ENCODE measurements around the gene MAPRE3.

Gene MAPRE3

DNA sequence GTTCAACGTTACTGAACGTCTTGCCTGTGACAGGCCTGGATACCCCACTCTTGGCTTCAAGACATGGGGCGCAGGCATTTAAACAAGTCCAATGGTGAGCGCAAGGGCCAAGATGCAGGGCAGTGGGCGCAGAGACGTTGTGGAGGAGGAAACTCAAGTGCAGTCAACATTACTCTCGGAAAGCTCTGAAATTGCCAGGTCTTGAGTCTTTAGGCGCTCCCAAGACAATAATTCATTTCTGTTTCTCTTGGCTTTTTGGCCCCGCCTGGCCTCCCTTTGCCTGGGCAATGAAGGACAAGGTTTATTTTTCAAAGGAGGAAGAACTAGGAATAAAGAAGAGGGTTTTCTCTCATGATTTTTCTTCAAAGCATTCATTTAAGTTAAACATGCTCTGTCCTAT, 49.0 kb downstream of the MAPRE3 start:
- DNase-seq: no peak

DNA sequence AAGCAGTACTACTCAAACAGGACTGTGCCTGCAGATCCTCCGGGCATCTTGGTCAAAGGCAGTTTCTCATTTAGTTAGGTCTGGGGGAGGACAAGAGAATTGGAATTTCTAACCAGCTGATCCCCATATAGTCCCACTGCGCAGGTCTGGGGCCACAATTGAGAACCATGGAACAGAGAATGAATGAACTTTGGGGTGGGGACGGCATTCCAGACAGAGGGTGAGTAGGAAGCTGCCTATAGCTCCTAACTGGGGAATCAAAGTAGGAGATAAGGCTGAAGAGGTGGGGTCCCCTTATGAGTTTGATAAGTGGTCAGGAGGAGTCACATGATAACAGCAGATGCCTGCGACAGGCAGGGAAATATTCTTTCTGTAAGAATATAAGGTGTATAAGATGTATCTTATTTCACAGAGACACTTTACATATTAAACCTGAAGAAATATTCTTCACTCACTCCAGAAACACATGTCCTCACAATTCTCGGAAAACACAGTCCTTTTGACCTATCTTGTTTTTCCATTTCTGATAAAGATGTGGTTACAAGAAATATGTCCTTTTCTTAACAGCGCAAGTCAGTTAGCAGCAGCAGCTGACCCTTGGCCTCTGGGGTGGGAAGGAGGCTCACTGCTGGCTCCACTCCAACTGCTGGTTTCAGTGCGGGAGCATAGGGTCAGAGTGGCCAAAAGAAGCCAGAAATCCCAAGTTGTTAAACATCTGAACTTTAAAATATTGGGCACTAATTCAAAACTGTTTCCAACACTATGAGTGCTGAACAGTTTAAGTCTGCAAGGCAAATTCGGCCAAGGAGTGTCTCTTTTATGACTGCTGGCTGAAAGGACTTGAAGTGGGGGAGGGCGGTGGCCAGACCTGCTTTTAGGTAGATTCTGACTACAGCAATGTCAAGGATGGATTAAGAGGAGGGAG, 49.8 kb downstream of the MAPRE3 start:
- DNase-seq: peak; percentile 68

DNA sequence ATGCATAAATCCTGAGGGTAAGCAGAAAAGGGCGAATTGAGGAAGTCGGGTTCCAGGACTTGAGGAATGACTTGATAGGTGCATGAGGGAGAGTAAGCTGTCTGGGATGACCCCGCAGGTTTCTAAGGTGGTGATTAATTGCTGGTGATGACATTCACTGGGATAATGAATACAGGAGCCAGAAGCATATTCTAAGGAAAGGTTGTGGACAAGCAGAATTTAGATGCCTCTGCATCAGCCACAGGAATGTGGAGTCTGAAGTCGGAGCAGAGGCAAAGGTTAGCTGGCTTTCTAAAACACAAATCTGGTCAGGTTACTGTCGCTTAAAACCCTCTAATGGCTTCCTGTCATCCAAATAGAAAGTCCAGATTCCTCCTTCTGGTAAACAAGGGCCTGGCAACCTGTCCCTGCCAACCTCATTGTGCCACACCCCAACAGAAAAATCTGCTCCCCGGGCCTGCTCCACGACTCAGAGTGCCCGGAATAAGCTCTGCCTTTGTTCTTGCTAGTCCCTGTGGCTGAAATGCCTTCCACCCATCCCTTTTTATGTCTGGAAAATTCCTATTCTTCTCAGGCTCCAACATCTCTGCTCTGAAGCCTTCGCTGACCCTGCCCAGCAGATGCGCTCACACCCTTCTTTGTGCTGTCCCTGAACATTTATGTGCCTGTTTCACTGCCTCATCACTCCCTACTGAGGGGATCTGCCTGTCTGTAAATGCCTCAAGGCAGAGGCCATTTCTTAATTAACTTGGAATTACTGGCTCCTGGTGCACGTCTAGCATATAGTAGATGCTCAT, 51.0 kb downstream of the MAPRE3 start:
- peak; percentile 96 for DNase-seq

DNA sequence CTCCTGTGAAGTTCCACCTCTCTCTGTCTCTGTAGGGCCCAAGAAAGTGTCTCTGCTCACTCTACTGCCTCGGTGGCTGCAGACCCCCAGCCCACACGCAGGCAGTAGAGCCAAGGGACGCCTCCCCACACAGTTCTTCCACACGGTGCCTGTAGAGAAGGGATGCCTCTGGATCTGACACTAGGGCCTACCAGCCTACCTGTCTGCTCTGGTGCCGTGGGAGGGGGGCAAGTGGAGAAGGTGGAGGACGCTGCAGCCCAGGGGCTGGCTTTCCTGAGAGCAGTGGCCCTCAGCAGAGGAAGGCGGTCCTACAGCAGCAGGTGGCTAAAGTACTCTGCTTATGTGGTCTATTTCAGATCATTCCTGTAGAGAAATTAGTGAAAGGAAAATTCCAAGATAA, 53.3 kb downstream of the MAPRE3 start:
- DNase-seq: no peak

DNA sequence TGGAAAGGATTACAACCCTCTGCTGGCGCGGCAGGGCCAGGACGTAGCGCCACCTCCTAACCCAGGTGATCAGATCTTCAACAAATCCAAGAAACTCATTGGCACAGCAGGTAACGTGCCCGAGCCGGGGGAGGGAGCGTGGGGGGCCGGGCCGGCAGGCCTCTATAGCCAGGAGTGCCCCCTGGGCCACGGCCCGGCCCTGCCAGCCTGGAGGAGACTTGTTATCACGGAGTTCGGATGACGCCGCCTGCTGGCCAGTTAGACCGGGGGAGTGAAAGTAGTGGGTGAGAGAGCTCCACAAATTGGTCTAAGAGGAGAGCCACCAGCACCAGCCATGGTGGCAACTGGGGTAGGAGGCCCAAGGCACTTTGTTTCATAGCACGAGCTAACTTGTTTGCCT, 53.8 kb downstream of the MAPRE3 start:
- peak; percentile 77 for DNase-seq

DNA sequence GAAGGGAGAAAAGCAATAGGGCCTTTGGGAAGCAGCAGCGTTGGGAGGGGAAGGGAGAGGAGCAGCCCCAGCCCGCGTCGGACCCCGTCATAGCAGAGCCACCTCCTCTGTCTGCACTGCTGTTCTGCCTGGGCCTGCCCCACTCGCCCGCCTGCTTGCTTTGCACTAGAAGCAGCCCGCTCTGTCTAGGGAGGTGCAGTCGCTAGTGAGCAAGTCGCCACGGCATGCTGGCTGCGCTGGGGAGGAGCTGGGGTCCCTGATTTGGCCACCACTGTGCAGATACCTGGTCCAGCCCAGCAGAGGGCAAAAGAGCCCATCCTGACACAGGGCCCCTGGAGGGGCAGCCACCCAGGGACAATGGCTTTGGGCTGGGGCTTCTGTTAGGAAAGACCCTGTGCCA, 54.4 kb downstream of the MAPRE3 start:
- DNase-seq: no peak

DNA sequence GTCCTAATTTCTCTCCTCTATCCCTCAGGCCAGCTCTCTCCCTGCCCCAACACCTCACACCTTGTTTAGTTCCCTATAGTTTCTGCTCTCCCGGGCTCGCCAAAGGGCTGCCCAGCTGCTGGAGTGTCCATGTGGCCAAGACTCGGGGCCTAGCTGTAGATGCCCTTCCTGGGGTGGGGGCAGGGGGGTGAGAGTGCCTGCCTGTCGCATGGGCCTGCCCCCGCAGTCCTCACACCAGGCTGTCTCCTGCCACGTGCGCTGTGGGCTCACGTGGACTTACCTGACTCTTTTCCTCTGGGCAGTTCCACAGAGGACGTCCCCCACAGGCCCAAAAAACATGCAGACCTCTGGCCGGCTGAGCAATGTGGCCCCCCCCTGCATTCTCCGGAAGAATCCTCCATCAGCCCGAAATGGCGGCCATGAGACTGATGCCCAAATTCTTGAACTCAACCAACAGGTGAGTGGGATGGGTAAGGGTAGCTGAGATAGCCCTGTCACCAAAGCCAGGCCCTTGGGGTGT, 54.9 kb downstream of the MAPRE3 start:
- DNase-seq: no peak

GRCh38 chr2:27025861-27026851, 55.7 kb downstream of the MAPRE3 start:
- DNase-seq: no peak

DNA sequence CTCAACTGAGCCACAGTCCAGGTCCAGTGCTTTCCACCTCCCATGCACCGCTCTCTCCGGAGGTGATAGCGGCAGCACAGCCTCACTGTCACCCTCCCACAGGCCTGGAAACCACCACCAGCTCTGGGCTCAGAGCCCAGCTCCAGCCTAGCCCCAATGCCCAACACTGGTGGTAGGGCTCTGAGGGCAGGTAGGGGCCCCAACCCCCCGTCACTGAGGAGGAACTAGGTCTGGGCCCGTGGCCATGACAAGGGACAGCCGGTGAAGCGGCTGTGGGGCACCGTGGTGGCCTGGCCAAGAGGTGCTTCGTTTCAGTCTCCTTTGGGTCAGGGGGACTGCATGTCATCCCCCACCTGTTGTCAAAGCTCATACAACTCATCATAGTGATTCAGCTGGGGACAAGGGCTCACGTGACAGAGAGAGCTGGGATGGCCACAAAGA, 56.8 kb downstream of the MAPRE3 start:
- DNase-seq: no peak

DNA sequence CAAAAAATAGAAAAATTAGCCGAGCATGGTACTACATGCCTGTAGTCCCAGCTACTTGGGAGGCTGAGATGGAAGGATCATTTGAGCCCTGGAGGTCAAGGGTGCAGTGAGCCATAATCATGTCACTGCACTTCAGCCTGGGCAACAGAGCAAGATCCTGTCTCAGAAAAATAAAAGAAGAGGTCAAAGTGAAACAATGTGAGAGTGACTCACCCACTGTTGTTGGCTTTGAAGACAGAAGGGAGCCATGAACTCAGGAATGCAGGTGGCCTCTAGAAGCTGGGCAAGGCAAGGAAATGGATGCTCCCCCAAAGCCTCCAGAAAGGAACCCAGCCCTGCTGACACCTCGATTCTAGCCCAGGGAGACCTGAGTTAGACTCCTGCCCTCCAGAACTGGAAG, 58.6 kb downstream of the MAPRE3 start:
- no peak for DNase-seq

DNA sequence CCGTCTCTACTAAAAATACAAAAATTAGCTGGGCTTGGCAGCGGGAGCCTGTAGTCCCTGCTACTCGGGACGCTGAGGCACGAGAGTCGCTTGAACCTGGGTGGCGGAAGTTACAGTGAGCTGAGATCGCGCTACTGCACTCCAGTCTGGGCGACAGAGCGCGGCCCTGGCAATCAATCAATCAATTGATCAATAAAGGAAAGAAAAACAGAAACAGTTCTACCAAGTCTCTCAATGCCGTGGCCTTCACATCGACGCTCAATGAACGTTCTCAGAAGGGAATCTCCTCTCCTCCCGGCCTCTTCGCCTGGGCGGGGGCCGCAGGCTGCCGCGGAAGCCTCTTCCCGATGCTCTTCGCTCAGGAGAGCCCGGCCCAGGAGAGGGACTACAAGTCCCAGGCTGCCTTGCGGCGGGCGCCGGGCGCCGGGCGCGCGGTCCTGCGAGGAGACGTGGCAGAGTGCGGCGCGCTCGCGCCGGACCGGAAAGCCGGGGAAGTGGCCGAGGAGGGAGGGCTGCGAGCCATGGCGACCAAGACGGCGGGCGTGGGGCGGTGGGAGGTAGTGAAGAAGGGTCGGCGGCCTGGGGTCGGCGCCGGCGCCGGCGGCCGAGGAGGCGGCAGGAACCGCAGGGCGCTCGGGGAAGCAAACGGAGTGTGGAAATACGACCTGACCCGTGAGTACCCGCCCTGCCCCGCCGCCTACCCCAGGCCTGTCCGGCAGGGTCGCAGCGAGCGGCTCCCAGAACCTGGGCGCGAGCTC, 62.2 kb downstream of the MAPRE3 start, which contains the start of gene TMEM214:
Gene TMEM214 (plus strand): TSS at position 471 of the 758 bp plus-strand sequence. CDS start 51 bp downstream, at position 522.
- DNase-seq: peak; percentile 94

GRCh38 chr2:27033253-27033852, 62.9 kb downstream of the MAPRE3 start:
- DNase-seq: no peak

GRCh38 chr2:27038012-27038411, 67.6 kb downstream of the MAPRE3 start:
- no peak for DNase-seq

DNA sequence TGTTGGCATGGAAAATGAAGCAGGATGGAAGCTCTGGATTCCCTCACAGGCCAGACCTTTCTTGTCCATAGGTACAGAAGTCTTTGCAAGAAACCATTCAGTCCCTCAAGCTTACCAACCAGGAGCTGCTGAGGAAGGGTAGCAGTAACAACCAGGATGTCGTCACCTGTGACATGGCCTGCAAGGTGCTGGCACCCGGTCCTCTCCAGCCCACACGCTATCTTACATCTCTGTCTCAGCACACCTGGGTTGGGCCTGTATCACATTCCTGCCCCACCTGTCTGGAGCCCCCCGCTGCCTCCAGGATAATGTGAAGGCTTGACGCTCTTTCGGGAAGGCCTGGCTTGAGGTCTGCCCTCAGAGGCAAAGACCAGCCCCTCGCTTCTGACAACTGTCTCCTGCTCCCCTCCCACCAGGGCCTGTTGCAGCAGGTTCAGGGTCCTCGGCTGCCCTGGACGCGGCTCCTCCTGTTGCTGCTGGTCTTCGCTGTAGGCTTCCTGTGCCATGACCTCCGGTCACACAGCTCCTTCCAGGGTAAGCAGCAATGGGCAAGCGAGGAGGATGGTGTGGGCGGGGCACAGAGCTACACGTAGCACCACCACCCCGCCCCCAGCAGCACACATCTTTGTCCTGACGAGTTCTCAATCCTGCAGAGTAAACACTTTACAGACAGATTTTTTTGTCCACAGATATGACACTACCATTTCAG, 68.3 kb downstream of the MAPRE3 start:
- DNase-seq: no peak

DNA sequence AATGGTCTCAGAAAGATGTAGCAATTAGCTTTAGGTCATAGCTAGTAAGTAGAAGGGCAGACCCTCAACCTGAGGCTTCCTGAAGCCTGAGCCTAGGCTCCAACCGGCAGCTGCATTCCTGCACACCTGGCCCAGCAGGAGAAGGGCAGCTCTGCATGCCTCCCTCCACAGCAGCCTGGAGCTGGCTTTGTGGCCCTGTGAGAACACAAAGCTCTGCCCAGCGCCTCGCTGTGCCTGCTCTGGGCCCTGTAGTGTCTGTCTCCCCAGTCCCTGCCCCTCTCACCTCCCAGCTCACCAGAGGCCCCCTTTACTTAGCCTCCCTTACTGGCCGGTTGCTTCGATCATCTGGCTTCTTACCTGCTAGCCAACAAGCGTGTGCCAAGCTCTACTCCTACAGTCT, 69.0 kb downstream of the MAPRE3 start:
- no peak for DNase-seq

DNA sequence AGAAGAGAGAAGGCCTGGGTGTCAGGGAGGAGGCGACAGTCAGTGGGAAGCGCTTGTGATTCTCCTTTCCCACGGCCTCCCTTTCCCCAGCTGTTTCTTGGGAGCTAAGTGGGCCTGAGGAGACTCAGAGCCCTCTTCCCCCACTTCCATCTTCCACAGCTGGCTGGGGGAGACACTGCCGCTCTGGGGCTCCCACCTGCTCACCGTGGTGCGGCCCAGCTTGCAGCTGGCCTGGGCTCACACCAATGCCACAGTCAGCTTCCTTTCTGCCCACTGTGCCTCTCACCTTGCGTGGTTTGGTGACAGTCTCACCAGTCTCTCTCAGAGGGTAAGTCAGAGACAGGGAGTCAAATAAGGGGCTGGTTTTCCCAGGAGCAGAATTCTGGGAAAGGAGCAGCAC, 69.4 kb downstream of the MAPRE3 start:
- no peak for DNase-seq

DNA sequence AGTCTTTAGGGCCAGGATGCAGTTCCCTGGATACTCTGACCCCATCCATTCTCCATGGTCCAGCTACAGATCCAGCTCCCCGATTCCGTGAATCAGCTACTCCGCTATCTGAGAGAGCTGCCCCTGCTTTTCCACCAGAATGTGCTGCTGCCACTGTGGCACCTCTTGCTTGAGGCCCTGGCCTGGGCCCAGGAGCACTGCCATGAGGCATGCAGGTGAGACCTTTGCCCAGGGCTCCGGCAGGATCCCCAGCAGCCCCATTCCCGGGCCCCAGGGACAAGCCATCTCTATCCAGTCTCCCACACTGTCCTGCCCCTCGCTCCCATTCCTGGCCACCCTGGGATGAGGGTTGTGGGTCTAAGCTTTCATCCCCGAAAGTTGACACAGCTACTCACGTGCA, 69.8 kb downstream of the MAPRE3 start:
- DNase-seq: no peak

DNA sequence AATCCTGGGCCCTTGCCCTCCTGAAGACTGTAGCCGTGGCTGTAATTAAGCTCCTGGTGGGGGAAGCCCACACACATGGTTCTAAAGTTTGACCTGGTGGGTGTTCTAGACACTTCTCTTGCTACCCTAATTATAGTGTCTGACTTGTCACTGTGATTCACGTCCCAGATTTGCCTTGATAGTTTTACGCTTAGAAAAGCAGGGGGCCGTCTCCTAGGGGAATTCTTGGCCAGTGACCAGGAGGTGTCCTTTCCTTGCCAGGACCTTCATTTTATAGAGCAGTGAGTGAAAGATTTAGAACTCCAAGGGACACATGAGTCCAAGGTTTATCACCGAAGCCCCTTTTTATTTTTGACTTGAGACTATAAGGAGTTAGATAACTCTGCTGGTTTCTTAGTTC, 71.3 kb downstream of the MAPRE3 start:
- no peak for DNase-seq

- DNase-seq: no peak
Measured at GRCh38 chr2:27042159-27042661, 71.8 kb downstream of the MAPRE3 start.

GRCh38 chr2:27042985-27043634, 72.7 kb downstream of the MAPRE3 start:
- no peak for DNase-seq
